ENCODE data around the gene CLCF1.

The CLCF1 gene

GRCh38 chr11:67396259-67396581 is 22.8 kb upstream of the CLCF1 start:
- in situ Hi-C loops (cut with MboI; ENCODE audit: low sequenced_read_pairs) = no loop called here

DNA sequence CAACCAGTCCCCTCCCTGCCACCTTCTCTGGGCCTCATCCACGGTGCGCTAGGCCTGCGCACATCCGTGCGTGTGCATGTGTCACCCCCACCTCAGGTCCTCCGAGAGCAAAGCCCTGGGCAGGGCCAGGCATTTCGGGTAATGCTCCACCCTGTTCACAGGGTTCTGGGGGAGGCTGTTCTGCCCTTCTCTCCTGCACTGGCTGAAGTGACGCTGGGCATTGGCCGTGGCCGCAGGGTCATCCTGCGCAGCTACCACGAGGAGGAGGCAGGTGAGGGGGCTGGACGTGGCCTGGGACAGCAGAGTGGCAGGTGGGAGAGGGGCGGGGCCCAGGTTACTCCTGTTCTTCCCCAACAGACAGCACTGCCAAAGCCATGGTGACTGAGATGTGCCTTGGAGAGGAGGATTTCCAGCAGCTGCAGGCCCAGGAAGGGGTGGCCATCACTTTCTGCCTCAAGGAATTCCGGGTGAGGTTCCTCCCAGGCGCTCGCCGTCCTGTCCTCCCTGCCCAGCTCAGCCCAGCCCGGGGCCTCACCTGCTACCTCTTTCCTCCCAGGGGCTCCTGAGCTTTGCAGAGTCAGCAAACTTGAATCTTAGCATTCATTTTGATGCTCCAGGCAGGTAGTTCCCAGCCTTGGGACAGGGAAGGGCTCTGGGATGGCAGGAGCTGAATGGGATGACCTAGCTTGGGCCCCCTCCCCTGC is 22.3 kb upstream of the CLCF1 start:
- in situ Hi-C loops (cut with MboI; ENCODE audit: low sequenced_read_pairs) = no loop called here

GRCh38 chr11:67393990-67394389 is 20.6 kb upstream of the CLCF1 start:
- in situ Hi-C loops (cut with MboI; ENCODE audit: low sequenced_read_pairs) = no loop called here

GRCh38 chr11:67393437-67393836 is 20.0 kb upstream of the CLCF1 start:
- in situ Hi-C loops (cut with MboI; ENCODE audit: low sequenced_read_pairs) = no loop called here

DNA sequence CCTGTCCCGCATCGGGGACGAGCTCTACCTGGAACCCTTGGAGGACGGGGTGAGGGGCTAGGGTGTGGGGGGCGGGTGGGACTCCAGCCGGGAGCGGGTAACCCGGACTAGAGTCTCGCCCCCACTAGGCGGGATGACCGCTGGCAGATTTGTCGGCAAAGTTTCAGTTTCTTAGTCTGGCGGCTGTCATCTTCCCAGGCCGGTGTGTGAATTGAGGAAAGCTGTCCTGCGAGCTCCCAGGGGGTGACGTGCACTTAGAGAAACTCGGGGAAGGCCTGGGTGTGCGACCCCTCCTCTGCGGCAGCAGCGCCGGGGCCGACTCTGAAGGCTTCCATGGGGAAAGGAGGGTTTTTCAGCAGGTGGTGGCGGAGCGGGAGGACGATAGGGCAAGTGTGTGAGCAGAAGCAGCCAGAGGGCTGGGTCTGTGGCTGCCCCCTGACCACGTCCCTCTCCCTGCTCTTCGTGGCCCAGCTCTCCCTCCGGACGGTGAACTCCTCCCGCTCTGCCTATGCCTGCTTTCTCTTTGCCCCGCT is 18.9 kb upstream of the CLCF1 start:
- in situ Hi-C loops (cut with MboI; ENCODE audit: low sequenced_read_pairs) = no loop called here

GRCh38 chr11:67391304-67392182 is 18.1 kb upstream of the CLCF1 start, which contains the start of gene RAD9A:
RAD9A (plus strand) TSS chr11:67391986; CDS start chr11:67392045, 59 bp downstream.
- in situ Hi-C loops (cut with MboI; ENCODE audit: low sequenced_read_pairs) = no loop called here

DNA sequence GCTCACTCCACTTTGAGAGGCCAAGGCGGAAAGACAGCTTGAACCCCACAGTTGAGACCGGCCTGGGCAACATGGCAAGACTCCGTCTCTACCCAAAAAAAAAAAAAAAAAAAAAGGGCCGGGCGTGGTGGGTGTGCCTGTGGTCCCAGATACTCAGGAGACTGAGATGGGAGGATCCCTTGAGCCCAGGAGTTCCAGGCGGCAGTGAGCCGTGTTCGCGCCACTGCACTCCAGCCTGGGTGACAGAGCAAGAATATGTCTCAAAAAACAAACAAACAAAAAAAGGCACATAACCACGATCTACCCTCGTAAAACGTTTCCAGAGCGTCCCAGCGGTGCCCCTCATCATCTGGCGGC is 17.5 kb upstream of the CLCF1 start:
- in situ Hi-C loops (cut with MboI; ENCODE audit: low sequenced_read_pairs) = no loop called here

- in situ Hi-C loops (cut with MboI; ENCODE audit: low sequenced_read_pairs) = no loop called here
These were observed 16.1 kb upstream of the CLCF1 start for GRCh38 chr11:67389477-67389876.

- in situ Hi-C loops (cut with MboI; ENCODE audit: low sequenced_read_pairs) = no loop called here
These were observed 14.1 kb upstream of the CLCF1 start for GRCh38 chr11:67387518-67387917.

DNA sequence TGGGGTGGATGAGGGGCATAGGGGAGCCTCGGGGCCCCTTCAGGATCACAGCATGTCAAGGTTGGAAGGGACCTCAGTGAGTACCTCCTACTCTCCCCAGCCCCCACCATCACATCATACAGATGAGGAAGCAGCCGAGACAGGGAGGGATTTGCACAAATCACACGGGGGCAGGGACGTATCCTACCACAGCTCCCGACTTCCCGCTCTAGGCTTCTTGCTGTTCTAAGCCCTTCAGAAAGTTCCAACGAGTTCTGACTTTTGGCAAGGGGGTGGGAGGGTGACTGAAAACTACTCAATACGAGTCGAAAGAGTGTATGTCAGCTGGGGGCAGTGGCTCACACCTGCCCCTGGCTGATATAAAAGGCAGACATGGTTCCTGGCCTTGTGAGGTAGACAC is 13.7 kb upstream of the CLCF1 start:
- in situ Hi-C loops (cut with MboI; ENCODE audit: low sequenced_read_pairs) = no loop called here

DNA sequence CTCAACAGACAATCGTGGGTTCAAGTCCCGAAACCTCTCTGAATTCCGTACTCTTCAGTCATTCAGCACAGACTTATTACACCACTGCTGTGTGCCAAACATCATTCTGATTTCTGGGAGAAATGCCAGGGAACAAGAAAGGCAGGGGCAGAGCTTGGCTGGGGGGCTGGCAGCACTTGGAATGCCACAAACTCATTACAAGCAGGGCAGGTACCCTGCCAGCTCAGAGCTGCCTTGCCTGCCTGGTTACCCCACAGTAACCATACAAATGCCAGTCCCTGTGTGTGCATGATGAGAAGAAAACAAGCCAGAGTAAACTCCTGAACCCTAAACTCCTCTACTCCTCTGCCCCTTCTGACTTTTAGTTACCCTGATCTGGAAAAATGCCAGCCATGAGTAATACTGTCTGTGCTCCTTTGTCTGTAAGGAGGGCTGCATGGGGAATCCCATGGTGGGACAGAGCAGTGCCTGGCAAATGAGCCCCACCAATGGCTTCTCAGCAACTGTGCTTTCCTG is 11.5 kb upstream of the CLCF1 start:
- in situ Hi-C loops (cut with MboI; ENCODE audit: low sequenced_read_pairs) = no loop called here

DNA sequence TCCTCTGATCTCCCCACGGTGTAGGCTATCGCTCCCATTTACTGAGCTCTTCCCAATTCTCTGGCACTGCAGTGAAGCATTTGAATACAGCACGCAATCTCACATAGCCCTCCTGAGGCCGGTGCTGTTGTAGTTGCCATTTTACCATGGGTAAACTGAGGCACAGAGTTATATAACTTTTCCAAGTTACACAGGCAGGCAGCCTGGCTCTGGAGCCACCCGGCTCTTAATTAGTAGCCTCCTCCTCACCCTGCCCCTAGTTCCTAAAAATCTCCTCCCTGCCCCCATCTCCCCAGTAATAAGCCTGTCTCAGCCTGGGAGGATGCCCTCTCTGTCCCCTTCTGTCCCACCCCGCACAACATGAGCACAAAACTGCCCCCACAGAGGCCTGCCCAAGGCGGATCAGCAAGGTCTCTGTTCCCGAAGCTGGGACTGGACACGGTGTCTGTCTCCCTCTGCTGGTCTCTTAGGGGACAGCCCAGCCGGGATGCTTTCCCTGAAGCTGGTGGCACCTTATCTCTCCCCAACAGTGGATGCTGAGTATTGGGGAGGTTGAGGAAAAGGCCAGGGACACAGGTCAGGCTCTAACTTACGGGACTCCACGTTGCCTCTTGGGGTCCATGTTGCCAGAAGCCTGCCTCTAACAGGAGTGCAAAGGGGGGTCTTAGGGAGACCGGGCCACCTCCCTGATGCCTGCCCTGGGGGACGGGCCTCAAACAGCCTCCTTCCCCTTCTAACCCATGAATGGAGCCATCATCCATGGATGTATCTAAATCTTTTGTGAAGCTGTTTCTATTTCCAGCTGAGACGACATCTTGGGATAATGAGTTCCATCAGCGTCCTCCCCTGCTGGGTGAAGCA is 9.1 kb upstream of the CLCF1 start:
- in situ Hi-C loops (cut with MboI; ENCODE audit: low sequenced_read_pairs) = no loop called here

GRCh38 chr11:67381244-67381972 is 8.0 kb upstream of the CLCF1 start:
- in situ Hi-C loops (cut with MboI; ENCODE audit: low sequenced_read_pairs) = no loop called here

- in situ Hi-C loops (cut with MboI; ENCODE audit: low sequenced_read_pairs) = no loop called here
These were observed 6.0 kb upstream of the CLCF1 start for GRCh38 chr11:67379061-67380058.

DNA sequence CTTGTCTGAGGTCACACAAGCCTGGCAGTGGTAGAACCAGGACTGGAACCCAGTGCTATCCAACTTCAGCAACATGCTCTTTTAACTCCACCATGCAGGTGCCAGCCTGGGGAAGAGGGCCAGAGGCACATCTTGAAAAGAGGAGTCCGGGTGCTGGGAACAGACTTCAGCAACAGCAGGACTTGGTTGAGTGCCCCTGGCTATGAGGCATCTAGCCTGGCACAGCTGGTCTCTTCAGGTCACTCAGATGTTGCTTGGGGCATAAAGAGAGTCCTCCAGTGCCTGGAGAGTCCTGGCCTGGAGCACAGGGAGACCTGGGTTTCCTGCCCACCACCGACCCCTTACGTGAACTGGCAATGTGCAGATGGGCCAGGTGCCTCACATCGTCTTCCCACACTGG is 5.1 kb upstream of the CLCF1 start:
- in situ Hi-C loops (cut with MboI; ENCODE audit: low sequenced_read_pairs) = no loop called here

- in situ Hi-C loops (cut with MboI; ENCODE audit: low sequenced_read_pairs) = no loop called here
These were observed 3.7 kb upstream of the CLCF1 start for GRCh38 chr11:67376873-67377808.

- in situ Hi-C loops (cut with MboI; ENCODE audit: low sequenced_read_pairs) = no loop called here
These were observed 2.8 kb upstream of the CLCF1 start for GRCh38 chr11:67376063-67376820.

All from hTERT RPE-1 (cell line).